Motor neuron (in vitro differentiated cells): ENCODE data around the gene DSCAML1. TPM values are rescaled to one million over a fixed set of nuclear protein-coding genes. Genes with fewer than 3 reads are reported as not detected.

Source experiments
- ATAC-seq, 8 experiments: fragments of 200-7000 bp; cut with Tn5 transposase; replicated peaks in 6 of 8; 2 replicates each; pipeline ENCODE4 v1.8.0; 2021; ENCODE audit warnings: mild to moderate bottlenecking in 8 of 8, moderate library complexity in 8 of 8
- H3K27ac ChIP-seq, 2 donors: fragments of 250-450 bp; sonication (Bioruptor Pico); 2 replicates each; pipeline ENCODE4 v1.9.0; 2021; ENCODE audit warnings: antibody characterized with exemption in 2 of 2, mild to moderate bottlenecking in 2 of 2, moderate library complexity in 1 of 2
- H3K4me1 ChIP-seq, 2 donors: fragments of 250-450 bp; sonication (Bioruptor Pico); replicated peaks in 1 of 2; 2 replicates each; pipeline ENCODE4 v1.6.1; 2021; ENCODE audit warnings: antibody characterized with exemption in 2 of 2, mild to moderate bottlenecking in 2 of 2, moderate library complexity in 1 of 2
- H3K4me3 ChIP-seq, 5 donors: fragments of 250-450 bp; sonication (Bioruptor Pico); 2 replicates each; pipeline ENCODE4 v1.9.0; 2021; ENCODE audit warnings: antibody characterized with exemption in 5 of 5, mild to moderate bottlenecking in 5 of 5, moderate library complexity in 4 of 5
- WGBS, 10 experiments: fragments of 450-650 bp; shearing (Covaris generic); methylation state at CpG; one replicate each; pipeline ENCODE4 v1.0.0; 2022; 5-methylcytosine and 5-hydroxymethylcytosine counted together
- in situ Hi-C, 9 experiments: fragments of 400-800 bp; cut with MboI; loops; one replicate each; pipeline ENCODE4 v1.15.0; 2021; ENCODE audit warnings: low sequenced_read_pairs in 9 of 9, low pct_unique_long_range_greater_than_20kb in 2 of 9; ENCODE audit not compliant: unreplicated experiment in 9 of 9
- total RNA-seq, 8 experiments: library from RNA; unstranded; fragments of 300-600 nt; gene quantifications; 2 replicates each; pipeline versions ENCODE4 v1.2.3 to v1.2.4, GENCODE V29; 2022

Gene DSCAML1
- total RNA-seq, 8 experiments from 2014 or later: 0.08 to 0.71 (median 0.42) TPM; not detected in 2

DNA sequence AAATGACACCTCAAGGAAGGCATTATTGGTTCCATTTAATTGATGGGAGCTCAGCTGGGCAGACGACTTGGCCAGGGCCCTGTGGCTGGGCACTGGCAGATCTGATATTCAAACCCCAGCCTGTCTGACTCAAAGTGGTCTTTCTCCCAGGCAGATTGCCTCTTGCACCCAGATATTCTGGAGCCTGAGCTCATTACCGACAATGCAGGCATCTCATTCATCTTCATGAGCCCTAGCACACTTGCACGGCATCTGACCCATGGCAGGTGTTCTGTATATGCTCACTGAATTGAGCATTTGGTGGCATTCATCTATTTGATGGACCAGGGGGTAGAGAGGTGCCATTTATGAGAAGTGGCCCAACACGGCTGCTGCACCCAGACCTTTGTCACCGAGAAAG is 193.1 kb downstream of the DSCAML1 start:
- ATAC-seq: peak in 5 of 8 experiments; percentile 1 to 33 (median 20)
- WGBS, 10 experiments: 0 to 70% (median 29%) methylated on average over 1 to 5 of the region's 5 CpGs; no CpG with 5 or more reads in 3 of the 10 experiments
- peak overlapping the region in 1 of 2 donors; percentile 9 for H3K27ac ChIP-seq
- no peak overlapping the region for H3K4me3 ChIP-seq
- in situ Hi-C loops: loop anchor here in 1 of 9 experiments (25.0 kb wide), 1 partner anchor 167 kb away; no protein-coding TSS in a partner anchor
- peaks cover 44 to 47% of the 10 kb centered on the region in 2 donors for H3K4me1 ChIP-seq

GRCh38 chr11:117601006-117601708 is 195.9 kb downstream of the DSCAML1 start:
- H3K4me3 ChIP-seq: no peak overlapping the region
- peaks cover 45 to 53% of the 10 kb centered on the region in 2 donors for H3K4me1 ChIP-seq
- 10 to 100% (median 80%) methylated on average over 1 to 5 of the region's 9 CpGs; no CpG with 5 or more reads in 3 of the 10 experiments for WGBS, 10 experiments
- H3K27ac ChIP-seq: peak overlapping the region; percentile 33 to 55
- in situ Hi-C loops: loop anchor here in 1 of 9 experiments (25.0 kb wide), 1 partner anchor 164 kb away; no protein-coding TSS in a partner anchor
- peak in 2 of 8 experiments; percentile 3 to 4 for ATAC-seq

GRCh38 chr11:117600234-117600783 is 196.7 kb downstream of the DSCAML1 start:
- ATAC-seq: peak; percentile 72 to 94 (median 78)
- WGBS, 10 experiments: 12 to 80% (median 40%) methylated on average over 1 to 8 of the region's 10 CpGs; no CpG with 5 or more reads in 5 of the 10 experiments
- Histone ChIP-seq H3K27ac (peak overlapping the region; percentile 33 to 55), H3K4me3 (no peak overlapping the region), H3K4me1 (peaks cover 46 to 62% of the 10 kb centered on the region in 2 donors)
- in situ Hi-C loops: loop anchor here in 1 of 9 experiments (25.0 kb wide), 1 partner anchor 163 kb away; no protein-coding TSS in a partner anchor

- in situ Hi-C loops: no loop called here
- Histone ChIP-seq H3K4me1 (peaks cover 43 to 57% of the 10 kb centered on the region in 2 donors), H3K27ac (no peak overlapping the region), H3K4me3 (no peak overlapping the region)
- WGBS, 10 experiments: 31 to 75% (median 55%) methylated on average over 2 to 6 of the region's 7 CpGs; no CpG with 5 or more reads in 5 of the 10 experiments
- ATAC-seq: peak in 1 of 8 experiments; percentile 13
These were observed 199.9 kb downstream of the DSCAML1 start for GRCh38 chr11:117597071-117597470.

DNA sequence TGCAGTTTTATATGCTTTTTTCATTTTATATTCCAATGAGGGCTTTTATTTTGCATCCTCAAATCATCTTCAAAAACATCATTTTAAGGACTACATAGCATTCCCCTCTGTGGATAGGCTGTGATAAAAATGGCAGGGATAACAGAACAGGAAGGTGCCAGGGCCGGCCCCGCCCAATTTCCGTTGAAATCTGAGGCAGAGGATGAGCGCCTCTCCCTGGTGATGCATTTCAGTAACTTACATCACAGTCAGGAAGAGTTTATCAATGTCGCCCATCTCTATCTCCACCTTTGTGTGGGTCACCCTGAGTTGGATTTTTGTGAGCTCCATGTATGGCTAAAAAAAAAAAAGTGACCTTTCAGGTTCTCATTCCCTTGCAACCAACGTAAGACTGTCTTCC is 201.6 kb downstream of the DSCAML1 start:
- no peak overlapping the region for H3K27ac ChIP-seq
- peak in 1 of 8 experiments; percentile 13 for ATAC-seq
- in situ Hi-C loops: no loop called here
- H3K4me3 ChIP-seq: no peak overlapping the region
- H3K4me1 ChIP-seq: peaks cover 37 to 58% of the 10 kb centered on the region in 2 donors
- 0 to 80% (median 51%) methylated on average over 1 to 6 of the region's 6 CpGs; no CpG with 5 or more reads in 2 of the 10 experiments for WGBS, 10 experiments

DNA sequence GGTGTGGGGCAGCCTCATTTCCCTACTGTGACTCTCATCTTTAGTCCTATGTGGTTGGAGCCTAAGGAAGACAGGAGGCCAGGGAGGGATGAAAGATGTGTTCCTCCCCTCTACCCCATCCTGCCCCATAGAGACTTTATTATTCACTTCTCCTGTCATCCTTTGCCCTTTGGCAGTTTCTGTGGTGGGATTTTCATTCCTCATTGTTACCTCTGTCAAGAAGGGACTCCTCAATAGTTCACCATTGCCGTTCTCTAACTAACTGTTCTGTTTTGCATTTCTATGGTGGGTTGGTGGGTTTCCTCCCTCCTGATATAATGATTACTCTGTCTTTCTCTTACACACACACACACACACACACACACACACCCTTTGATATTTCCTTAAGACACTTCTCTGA is 202.3 kb downstream of the DSCAML1 start:
- H3K27ac ChIP-seq: no peak overlapping the region
- H3K4me1 ChIP-seq: peaks cover 30 to 53% of the 10 kb centered on the region in 2 donors
- ATAC-seq: peak in 2 of 8 experiments; percentile 18 to 29

DNA sequence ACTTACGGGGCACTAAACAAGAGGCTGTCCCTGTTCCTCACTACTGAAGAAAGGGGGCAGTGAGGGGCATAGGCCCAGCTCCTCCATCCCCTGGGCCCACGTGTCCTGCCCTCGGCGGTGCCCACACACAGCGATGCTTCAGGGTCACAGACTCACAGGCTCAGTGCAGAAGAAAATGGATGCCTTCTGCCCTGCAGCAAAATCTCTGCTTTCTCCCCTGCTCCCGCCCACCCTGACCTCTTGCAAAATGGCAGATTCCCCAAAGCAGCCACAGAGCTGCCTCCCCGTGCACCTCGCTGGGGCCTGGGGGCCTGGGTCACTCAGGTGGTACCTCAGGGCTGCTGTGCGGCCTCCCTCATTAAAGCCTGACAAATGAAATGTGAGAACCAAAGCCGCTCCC is 204.0 kb downstream of the DSCAML1 start:
- no peak overlapping the region for H3K4me3 ChIP-seq
- in situ Hi-C loops: no loop called here
- peaks cover 42 to 65% of the 10 kb centered on the region in 2 donors for H3K4me1 ChIP-seq
- H3K27ac ChIP-seq: no peak overlapping the region
- ATAC-seq: no peak
- 0 to 100% (median 50%) methylated on average over 1 to 4 of the region's 10 CpGs; no CpG with 5 or more reads in 5 of the 10 experiments for WGBS, 10 experiments

More for the DNA sequence above, 202.3 kb downstream of the DSCAML1 start:
- in situ Hi-C loops: no loop called here
- 0 to 20% (median 5%) methylated on average over 1 of the region's 1 CpG; no CpG with 5 or more reads in 6 of the 10 experiments for WGBS, 10 experiments
- no peak overlapping the region for H3K4me3 ChIP-seq

DNA sequence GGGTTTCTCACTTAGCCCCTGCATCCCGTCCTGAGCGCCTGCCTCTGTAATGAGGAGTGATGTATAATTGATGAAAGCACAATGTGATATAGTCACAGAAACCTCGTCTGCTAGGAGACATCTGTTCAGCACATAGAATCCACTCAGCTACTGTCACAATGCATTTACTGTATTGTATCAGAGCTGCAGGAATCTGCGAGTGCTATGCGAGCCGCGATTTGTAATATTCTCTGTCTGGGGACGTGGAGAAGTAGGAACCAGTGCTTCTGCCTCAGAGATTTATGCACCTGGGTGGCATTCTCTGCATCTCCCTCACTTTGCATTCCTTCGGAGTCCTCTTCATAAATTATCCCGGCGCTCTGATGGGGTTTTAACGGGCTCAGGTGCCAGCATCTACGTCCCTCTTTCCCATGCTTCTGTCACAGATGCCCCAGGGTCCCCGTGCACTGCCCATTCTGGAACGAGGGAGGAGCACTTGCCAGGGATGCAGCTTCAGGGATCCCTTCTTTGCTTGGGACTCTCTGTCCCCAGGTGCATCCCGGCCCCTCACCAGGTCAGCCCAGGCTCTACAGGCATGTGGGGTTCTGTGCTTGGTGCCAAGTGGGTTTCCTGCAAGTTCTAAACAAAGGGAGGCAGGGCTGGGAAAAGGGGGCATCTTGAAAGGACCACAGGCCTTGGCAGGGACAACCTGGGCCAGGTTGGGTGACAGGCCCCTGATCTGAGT is 205.5 kb downstream of the DSCAML1 start:
- peak in 5 of 8 experiments; percentile 73 to 90 (median 85) for ATAC-seq
- Histone ChIP-seq H3K27ac (no peak overlapping the region), H3K4me1 (peaks cover 43 to 56% of the 10 kb centered on the region in 2 donors), H3K4me3 (no peak overlapping the region)
- 33 to 62% (median 54%) methylated on average over 1 to 7 of the region's 16 CpGs; no CpG with 5 or more reads in 5 of the 10 experiments for WGBS, 10 experiments
- in situ Hi-C loops: no loop called here

DNA sequence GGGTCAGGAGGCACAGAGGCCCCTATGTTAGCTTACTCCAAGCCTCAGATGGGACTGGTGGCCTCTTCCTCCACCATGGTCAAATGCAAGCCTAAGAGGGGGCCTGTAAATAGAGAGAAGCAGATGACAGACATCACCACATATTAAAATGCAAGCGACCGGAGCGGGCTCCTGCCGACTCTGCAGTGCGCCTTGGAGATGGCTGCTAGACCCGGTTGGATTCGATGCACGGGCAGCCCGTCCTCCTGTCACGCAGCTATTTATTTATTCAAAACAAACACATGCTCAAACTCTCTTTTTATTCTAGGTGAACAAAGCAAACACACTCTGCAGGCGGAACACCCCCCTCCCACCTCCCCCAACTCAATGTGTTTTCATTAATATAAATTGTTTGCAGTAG is 208.0 kb downstream of the DSCAML1 start:
- no peak overlapping the region for H3K27ac ChIP-seq
- WGBS, 10 experiments: 16 to 71% (median 52%) methylated on average over 2 to 10 of the region's 11 CpGs; no CpG with 5 or more reads in 4 of the 10 experiments

GRCh38 chr11:117588166-117588810 is 208.7 kb downstream of the DSCAML1 start:
- peaks cover 35 to 44% of the 10 kb centered on the region in 2 donors for H3K4me1 ChIP-seq

More for the DNA sequence above, 208.0 kb downstream of the DSCAML1 start:
- Histone ChIP-seq H3K4me1 (peaks cover 28 to 36% of the 10 kb centered on the region in 2 donors), H3K4me3 (no peak overlapping the region)
- ATAC-seq: peak in 5 of 8 experiments; percentile 13 to 66 (median 18)
- in situ Hi-C loops: no loop called here

DNA sequence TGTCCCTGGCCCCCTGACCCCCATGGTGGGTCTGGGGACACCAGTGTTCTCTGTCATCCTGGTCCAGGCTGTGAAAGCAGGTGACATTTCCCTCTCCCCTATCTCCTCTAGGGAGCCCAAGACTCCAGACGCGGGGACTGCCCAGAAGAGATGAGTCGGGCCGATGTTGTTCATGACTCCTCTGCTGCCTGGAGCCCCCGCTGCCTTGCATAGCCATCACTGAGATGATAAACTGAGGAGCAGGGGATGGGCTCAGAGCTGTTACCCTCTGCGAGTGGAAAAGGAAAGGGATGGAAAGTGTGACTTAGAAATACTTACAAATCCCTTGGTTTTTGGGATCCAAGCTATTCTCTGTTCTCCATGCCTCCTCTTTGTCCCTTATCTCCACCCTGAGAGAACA is 209.6 kb downstream of the DSCAML1 start:
- no peak overlapping the region for H3K27ac ChIP-seq
- no peak overlapping the region for H3K4me3 ChIP-seq
- ATAC-seq: no peak
- peaks cover 37 to 47% of the 10 kb centered on the region in 2 donors for H3K4me1 ChIP-seq
- in situ Hi-C loops: no loop called here
- WGBS, 10 experiments: 80 to 100% (median 81%) methylated on average over 1 to 4 of the region's 6 CpGs; no CpG with 5 or more reads in 6 of the 10 experiments

More at GRCh38 chr11:117588166-117588810, 208.7 kb downstream of the DSCAML1 start:
- in situ Hi-C loops: no loop called here
- Histone ChIP-seq H3K4me3 (no peak overlapping the region), H3K27ac (no peak overlapping the region)
- 36 to 92% (median 62%) methylated on average over 2 to 9 of the region's 14 CpGs; no CpG with 5 or more reads in 4 of the 10 experiments for WGBS, 10 experiments
- ATAC-seq: peak in 2 of 8 experiments; percentile 21 to 30

GRCh38 chr11:117586392-117586791 is 210.6 kb downstream of the DSCAML1 start:
- 33 to 88% (median 60%) methylated on average over 1 to 4 of the region's 5 CpGs; no CpG with 5 or more reads in 6 of the 10 experiments for WGBS, 10 experiments
- no peak for ATAC-seq
- Histone ChIP-seq H3K27ac (no peak overlapping the region), H3K4me1 (peaks cover 39 to 41% of the 10 kb centered on the region in 2 donors), H3K4me3 (no peak overlapping the region)
- in situ Hi-C loops: no loop called here
